IMR-90 (cell line): Measurements from ENCODE around the gene R3HDM4. TPM values are rescaled to one million over a fixed set of nuclear protein-coding genes. Genes with fewer than 3 reads are reported as not detected.

Experiments used
- ATAC-seq: fragments of 200-7000 bp; cut with Tn5 transposase; 2 replicates; pipeline ENCODE4 v1.9.1; 2020; ENCODE audit warnings: low read depth, mild to moderate bottlenecking, moderate library complexity
- BruUV-seq: library from RNA; stranded (reverse); fragments of 400-500 nt; replicated peaks from 2 replicates; lab custom pipeline; 2021; lab: Mats Ljungman, UMichigan
- CTCF ChIA-PET: fragments of 300-600 bp; formaldehyde crosslinking; extraction: SDS; loops from one replicate; lab custom pipeline; 2021; ENCODE audit warnings: antibody characterized with exemption; lab: Yijun Ruan, JAX
- POLR2A ChIA-PET: fragments of 300-600 bp; sonication (Branson Sonifier 250); formaldehyde crosslinking; loops from one replicate; lab custom pipeline; 2022; ENCODE audit warnings: antibody characterized with exemption; ENCODE audit not compliant: unreplicated experiment; lab: Charles Lee
- DNase-seq: peaks from one replicate; pipeline ENCODE4 v3.0.0; 2013
- H2AFZ ChIP-seq: replicated peaks from 2 replicates; pipeline ENCODE3; 2013; ENCODE audit warnings: low read length, mild to moderate bottlenecking; ENCODE audit not compliant: poor library complexity
- H2AK5ac ChIP-seq: 2 replicates; pipeline ENCODE4 v1.6.1; 2013; ENCODE audit warnings: low read depth, low read length, inconsistent platforms
- H2AK9ac ChIP-seq: replicated peaks from 2 replicates; pipeline ENCODE3; 2013; ENCODE audit warnings: mild to moderate bottlenecking, low read depth, low read length, moderate library complexity; ENCODE audit not compliant: poor library complexity
- H2BK120ac ChIP-seq: 2 replicates; pipeline ENCODE4 v1.6.1; 2013; ENCODE audit warnings: low read depth, low read length, inconsistent platforms
- H2BK15ac ChIP-seq: 3 replicates; pipeline ENCODE4 v1.6.1; 2013; ENCODE audit warnings: low read depth, low read length, inconsistent platforms
- H2BK20ac ChIP-seq: 2 replicates; pipeline ENCODE4 v1.6.1; 2013; ENCODE audit warnings: low read depth, mild to moderate bottlenecking, inconsistent platforms, low read length, moderate library complexity
- H2BK5ac ChIP-seq: 2 replicates; pipeline ENCODE4 v1.6.1; 2013; ENCODE audit warnings: mild to moderate bottlenecking, low read depth, low read length, inconsistent platforms; ENCODE audit not compliant: poor library complexity, severe bottlenecking
- H3K14ac ChIP-seq: replicated peaks from 2 replicates; pipeline ENCODE4 v1.6.1; 2013; ENCODE audit warnings: low read depth, low read length, inconsistent platforms
- H3K18ac ChIP-seq: 2 replicates; pipeline ENCODE4 v1.6.1; 2013; ENCODE audit warnings: low read depth, low read length, control low read depth
- H3K23ac ChIP-seq: 2 replicates; pipeline ENCODE4 v1.6.1; 2013; ENCODE audit warnings: low read depth, low read length, inconsistent platforms
- H3K27ac ChIP-seq: 2 replicates; pipeline ENCODE4 v1.5.1; 2013; ENCODE audit warnings: mild to moderate bottlenecking, control low read depth, low read length; ENCODE audit not compliant: insufficient read depth
- H3K27me3 ChIP-seq: 2 replicates; pipeline ENCODE4 v1.6.1; 2013; ENCODE audit warnings: low read length; ENCODE audit not compliant: control insufficient read depth, insufficient read depth
- H3K36me3 ChIP-seq: 2 replicates; pipeline ENCODE4 v1.6.1; 2013; ENCODE audit warnings: low read length, mixed read lengths; ENCODE audit not compliant: control insufficient read depth, insufficient read depth
- H3K4ac ChIP-seq: 2 replicates; pipeline ENCODE4 v1.6.1; 2013; ENCODE audit warnings: low read depth, low read length, inconsistent platforms
- H3K4me1 ChIP-seq: 2 replicates; pipeline ENCODE4 v1.6.1; 2013; ENCODE audit warnings: low read length, mixed read lengths; ENCODE audit not compliant: control insufficient read depth, insufficient read depth
- H3K4me2 ChIP-seq: 2 replicates; pipeline ENCODE4 v1.6.1; 2013; ENCODE audit warnings: low read depth, mild to moderate bottlenecking, control low read depth, low read length, moderate library complexity
- H3K4me3 ChIP-seq: 2 replicates; pipeline ENCODE4 v1.5.1; 2013; ENCODE audit warnings: low read depth, mild to moderate bottlenecking, control low read depth, low read length, moderate library complexity; ENCODE audit not compliant: insufficient read depth
- H3K56ac ChIP-seq: 2 replicates; pipeline ENCODE4 v1.6.1; 2013; ENCODE audit warnings: low read length, inconsistent platforms; ENCODE audit not compliant: insufficient read depth; ENCODE audit errors: extremely low read depth
- H3K79me1 ChIP-seq, 2 experiments: 2 replicates each; pipeline ENCODE4 v1.6.1; 2013; ENCODE audit warnings: low read length in 2 of 2, inconsistent platforms in 1 of 2, low read depth in 1 of 2
- H3K9ac ChIP-seq: 2 replicates; pipeline ENCODE4 v1.6.1; 2013; ENCODE audit warnings: low read depth, low read length, control low read depth
- H3K9me1 ChIP-seq: 2 replicates; pipeline ENCODE4 v1.6.1; 2013; ENCODE audit warnings: low read length, inconsistent platforms; ENCODE audit not compliant: insufficient read depth
- H3K9me3 ChIP-seq: 2 replicates; pipeline ENCODE4 v1.6.1; 2013; ENCODE audit warnings: low read length; ENCODE audit not compliant: control insufficient read depth, insufficient read depth
- H4K20me1 ChIP-seq: 2 replicates; pipeline ENCODE4 v1.6.1; 2013; ENCODE audit warnings: low read length, inconsistent platforms; ENCODE audit not compliant: insufficient read depth
- H4K5ac ChIP-seq: 2 replicates; pipeline ENCODE4 v1.6.1; 2013; ENCODE audit warnings: mild to moderate bottlenecking, low read depth, low read length, control low read depth
- H4K8ac ChIP-seq, 2 experiments: 2 replicates each; pipeline ENCODE4 v1.6.1; 2013; ENCODE audit warnings: low read depth in 2 of 2, low read length in 2 of 2, control low read depth in 1 of 2, inconsistent platforms in 1 of 2
- H4K91ac ChIP-seq: 2 replicates; pipeline ENCODE4 v1.6.1; 2013; ENCODE audit warnings: low read depth, low read length, inconsistent platforms; ENCODE audit not compliant: insufficient read depth
- CHD1 ChIP-seq: IDR thresholded peaks from 2 replicates; pipeline ENCODE4 v1.6.1; 2012; ENCODE audit warnings: low read depth, low read length, improper control_type of control experiment
- CTCF ChIP-seq: conservative IDR thresholded peaks from 2 replicates; pipeline ENCODE4 v1.5.1; 2012; ENCODE audit warnings: mild to moderate bottlenecking, low read depth, low read length, improper control_type of control experiment
- FOS ChIP-seq: fragments of 150-350 bp; IDR thresholded peaks from 2 replicates; pipeline ENCODE4 v1.6.1; 2016; ENCODE audit warnings: low read depth, low read length
- MAFK ChIP-seq: IDR thresholded peaks from 2 replicates; pipeline ENCODE4 v1.6.1; 2012; ENCODE audit warnings: low read depth, low read length, improper control_type of control experiment
- MAZ ChIP-seq: IDR thresholded peaks from 2 replicates; pipeline ENCODE4 v1.6.1; 2012; ENCODE audit warnings: low read depth, mild to moderate bottlenecking, low read length, improper control_type of control experiment, moderate library complexity, borderline replicate concordance
- NFE2L2 ChIP-seq: fragments of 150-350 bp; IDR thresholded peaks from 2 replicates; pipeline ENCODE4 v1.6.1; 2016; ENCODE audit warnings: low read depth, mild to moderate bottlenecking, low read length
- SMC3 ChIP-seq: fragments of 150-350 bp; IDR thresholded peaks from 2 replicates; pipeline ENCODE4 v1.6.1; 2016; ENCODE audit warnings: low read depth, mild to moderate bottlenecking, antibody characterized with exemption, low read length, moderate library complexity
- WGBS, 2 experiments: methylation state at CpG; one replicate each; pipeline versions ENCODE4 v1.1.5 to v1.1.7; 2013; ENCODE audit warnings: missing lambda C conversion rate in 2 of 2; ENCODE audit not compliant: insufficient read length in 1 of 2; ENCODE audit errors: extremely low coverage in 2 of 2; 5-methylcytosine and 5-hydroxymethylcytosine counted together
- dilution Hi-C: fragments of 300-500 bp; cut with HindIII; formaldehyde crosslinking; loops from one replicate; pipeline ENCODE4 v1.14.3; 2018; ENCODE audit warnings: low sequenced_read_pairs; ENCODE audit not compliant: unreplicated experiment
- in situ Hi-C: fragments of 300-500 bp; cut with MboI; formaldehyde crosslinking; loops from 3 replicates; pipeline ENCODE4 v1.14.3; 2019; ENCODE audit warnings: low sequenced_read_pairs, inconsistent platforms, mixed read lengths
- intact Hi-C: fragments of 100-400 bp; cut with micrococcal nuclease; formaldehyde crosslinking; loops from 2 replicates; pipeline ENCODE4 v1.10.0; 2022
- polyA plus RNA-seq, 3 experiments: library from polyadenylated mRNA; depleted of rRNA; stranded (reverse); fragments of >200 nt; gene quantifications; 2 replicates each; pipeline ENCODE4 v1.2.3, GENCODE V29; 2012; ENCODE audit warnings: low replicate concordance in 1 of 3
- total RNA-seq: library from RNA; depleted of rRNA; stranded (reverse); fragments of >200 nt; gene quantifications from 2 replicates; pipeline ENCODE4 v1.2.3, GENCODE V29; 2012

The R3HDM4 gene
- total and polyA plus RNA-seq, 2 of the 4 experiments (the other 2 are of a cell fraction), result 9.0 to 51.5 TPM

- ChIA-PET POLR2A (interaction anchor here (0.6 kb wide), 1 partner anchor 50 kb away, joined by 21 read pairs; no protein-coding TSS in a partner anchor), CTCF (interaction anchor here (0.6 kb wide), 1 partner anchor 45 kb away, joined by 4 read pairs; no protein-coding TSS in a partner anchor)
- Histone ChIP-seq H3K4me1 (peaks cover 25% of the 10 kb centered on the region), H2BK5ac (no peak overlapping the region), H3K23ac (no peak overlapping the region), H3K9me3 (no peaks in the 10 kb centered on the region), H3K36me3 (peaks cover 52% of the 10 kb centered on the region), H2BK120ac (no peak overlapping the region), H3K14ac (no peak overlapping the region), H3K79me1 (peaks cover 28 to 74% of the 10 kb centered on the region in 2 experiments), H3K4ac (no peak overlapping the region), H2AFZ (no peak overlapping the region), H3K9ac (no peak overlapping the region), H3K4me2 (no peak overlapping the region), H2AK9ac (peak overlapping the region; percentile 51), H4K5ac (no peak overlapping the region), H3K56ac (no peak overlapping the region), H2BK15ac (no peak overlapping the region), H3K27me3 (no peaks in the 10 kb centered on the region), H4K8ac (no peak overlapping the region), H2BK20ac (no peak overlapping the region), H4K91ac (no peak overlapping the region), H3K18ac (no peak overlapping the region), H2AK5ac (no peak overlapping the region), H3K9me1 (peaks cover 17% of the 10 kb centered on the region), H3K27ac (no peak overlapping the region), H4K20me1 (peaks cover 69% of the 10 kb centered on the region), H3K4me3 (no peak overlapping the region)
- DNase-seq, result no peak
- intact Hi-C loops, result no loop called here
- TF ChIP-seq FOS (no peak), SMC3 (no peak), CTCF (no peak), MAFK (no peak), NFE2L2 (no peak), CHD1 (no peak), MAZ (no peak)
- BruUV-seq, result no TSS peak
- dilution Hi-C loops, result no loop called here
- no peak for ATAC-seq
- in situ Hi-C loops, result no loop called here
- 88% methylated on average over 6 of the region's 23 CpGs; no CpG with 5 or more reads in 1 of the 2 experiments for WGBS, 2 experiments
These were observed 25.4 kb upstream of the R3HDM4 start for GRCh38 chr19:938233-938923.
